K562 (cell line): ENCODE measurements around the gene AADAC. TPM values are rescaled to one million over a fixed set of nuclear protein-coding genes. Genes with fewer than 3 reads are reported as not detected.

Source experiments
- ATF1 ChIP-seq, 2 experiments: fragments of 450-650 bp in 1 of 2; IDR thresholded peaks; 2 replicates each; pipeline ENCODE4 v1.6.1; 2016; ENCODE audit warnings: missing compliant biosample characterization in 1 of 2, missing genetic modification characterization in 1 of 2
- ATF4 ChIP-seq: fragments of 450-650 bp; formaldehyde crosslinking; IDR thresholded peaks from 2 replicates; pipeline ENCODE4 v1.4.0; 2022; ENCODE audit warnings: mild to moderate bottlenecking, moderate library complexity
- GTF2B ChIP-seq: IDR thresholded peaks from 2 replicates; pipeline ENCODE4 v1.6.1; 2011; ENCODE audit not compliant: insufficient read length; ENCODE audit errors: extremely low read depth
- IRF1 ChIP-seq: sonication (generic); formaldehyde crosslinking; IDR thresholded peaks from 2 replicates; pipeline ENCODE4 v1.8.0; 2022; ENCODE audit warnings: missing genetic modification reagents, mild to moderate bottlenecking, borderline replicate concordance
- NFXL1 ChIP-seq: fragments of 450-650 bp; formaldehyde crosslinking; IDR thresholded peaks from 2 replicates; pipeline ENCODE4 v1.4.0; 2021; ENCODE audit warnings: mild to moderate bottlenecking
- NR2C2 ChIP-seq, 2 experiments: fragments of 200-800 bp in 1 of 2; sonication (Bioruptor generic) in 1 of 2; sonication (generic) in 1 of 2; formaldehyde crosslinking in 1 of 2; IDR thresholded peaks; 2 replicates each; pipeline versions ENCODE4 v1.6.1 to v1.8.0; 2016 to 2022; ENCODE audit warnings: mild to moderate bottlenecking in 1 of 2, missing compliant biosample characterization in 1 of 2, missing genetic modification characterization in 1 of 2, missing genetic modification reagents in 1 of 2
- SP1 ChIP-seq: sonication (generic); formaldehyde crosslinking; IDR thresholded peaks from 2 replicates; pipeline ENCODE4 v1.8.1; 2022; ENCODE audit warnings: mild to moderate bottlenecking, missing genetic modification reagents
- ZNF124 ChIP-seq: sonication (generic); formaldehyde crosslinking; IDR thresholded peaks from 2 replicates; pipeline ENCODE4 v1.8.1; 2022; ENCODE audit warnings: missing genetic modification reagents
- ZNF586 ChIP-seq: fragments of 450-650 bp; formaldehyde crosslinking; conservative IDR thresholded peaks from 2 replicates; pipeline ENCODE4 v1.4.0; 2020; ENCODE audit warnings: mild to moderate bottlenecking, moderate library complexity
- polyA plus RNA-seq, 8 experiments: library from polyadenylated mRNA; depleted of rRNA in 4 of 8; stranded (reverse) in 5 of 8; unstranded in 3 of 8; fragments of >200 nt; fragmentation: Nextera tagmentation in 2 of 8; fragmentation: Illumina TruSeq in 1 of 8; extraction: Ambion mirVana in 2 of 8; extraction: Trizol in 1 of 8; gene quantifications; 2 replicates each; pipeline versions ENCODE4 v1.2.1 to v1.2.3, GENCODE V29; 2011 to 2014; ENCODE audit warnings: inconsistent platforms in 1 of 8, missing spikeins in 1 of 8
- total RNA-seq, 7 experiments: library from RNA; depleted of rRNA in 6 of 7; stranded (reverse); fragments of >200 nt in 6 of 7; fragmentation: Illumina TruSeq in 2 of 7; extraction: Trizol in 2 of 7; gene quantifications; 2 replicates each; pipeline versions ENCODE4 v1.2.1 to v1.2.3, GENCODE V29; 2011 to 2021; ENCODE audit warnings: low replicate concordance in 1 of 7

Gene AADAC
- total and polyA plus RNA-seq, 9 of the 15 experiments (the other 6 are each of a cell fraction or from before 2014, with no cell fraction given): 0.47 TPM; not detected in 8

- no peak for TF ChIP-seq ATF4 (CRISPR knock-in tag)
- no peak for TF ChIP-seq SP1 (CRISPR knock-in tag)
- no peak for TF ChIP-seq ATF1 (CRISPR knock-in tag; IDR thresholded peaks at IDR 0.05)
- TF ChIP-seq ATF1 (tag; IDR thresholded peaks at IDR 0.05): no peak
- no peak for TF ChIP-seq ZNF586 (CRISPR knock-in tag)
- TF ChIP-seq GTF2B: no peak
- no peak for TF ChIP-seq NR2C2 (CRISPR knock-in tag; IDR thresholded peaks at IDR 0.05)
- TF ChIP-seq NR2C2 (tag; IDR thresholded peaks at IDR 0.05): no peak
- no peak for TF ChIP-seq ZNF124 (CRISPR knock-in tag)
- no peak for TF ChIP-seq IRF1 (CRISPR knock-in tag)
- no peak for TF ChIP-seq NFXL1 (CRISPR knock-in tag)
Observed at GRCh38 chr3:151774910-151775309, 39.0 kb upstream of the AADAC start (continued).
